Kidney capillary endothelial cell (primary cell): Measurements from ENCODE around the gene CDK11B.
"Not testable (repeated sequence)": the region's sequence is repeated elsewhere in the genome, so short reads cannot be mapped to it uniquely, and the experiment has no call there.

Experiments used
- DNase-seq: peaks from one replicate; pipeline ENCODE4 v3.0.0-alpha.2; 2018; ENCODE audit warnings: low spot score

Gene CDK11B

GRCh38 chr1:1662392-1662791 lies 3.6 kb upstream of the CDK11B start:
- not testable (repeated sequence) for DNase-seq

- not testable (repeated sequence) for DNase-seq
Measured at GRCh38 chr1:1648265-1648664, 10.5 kb downstream of the CDK11B start.

DNA sequence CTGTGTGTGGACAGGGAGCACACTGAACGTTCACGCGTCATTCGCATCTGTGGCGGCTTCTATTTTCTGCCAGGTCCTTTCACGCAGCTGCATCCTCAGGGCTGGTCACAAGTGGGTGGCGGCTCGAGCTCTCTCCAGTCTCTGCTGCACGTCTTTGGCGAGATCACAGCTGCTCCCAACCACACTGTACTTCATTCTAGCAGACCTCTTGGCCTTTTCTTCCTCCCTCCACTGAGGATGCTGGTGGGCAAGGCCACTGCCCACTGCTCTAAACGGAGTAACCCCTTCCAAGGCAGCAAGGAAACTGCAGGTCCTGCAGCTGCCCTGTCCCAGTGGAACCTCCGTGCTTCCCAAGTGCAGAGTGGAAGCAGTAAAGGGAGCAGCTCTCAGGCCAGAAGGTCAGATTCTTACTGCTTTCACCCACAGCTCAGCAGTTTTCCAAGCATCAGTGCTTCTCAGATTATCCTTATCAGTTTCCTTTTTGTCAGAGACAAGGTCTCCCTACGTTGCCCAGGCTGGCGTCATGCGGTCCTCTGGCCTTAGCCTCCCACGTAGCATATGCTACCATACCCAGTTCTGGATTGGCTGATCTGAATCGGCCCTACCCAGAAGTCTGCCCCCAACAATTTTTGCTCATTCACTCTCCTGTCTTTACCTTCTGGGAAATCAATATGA lies 11.1 kb downstream of the CDK11B start:
- not testable (repeated sequence) for DNase-seq

DNA sequence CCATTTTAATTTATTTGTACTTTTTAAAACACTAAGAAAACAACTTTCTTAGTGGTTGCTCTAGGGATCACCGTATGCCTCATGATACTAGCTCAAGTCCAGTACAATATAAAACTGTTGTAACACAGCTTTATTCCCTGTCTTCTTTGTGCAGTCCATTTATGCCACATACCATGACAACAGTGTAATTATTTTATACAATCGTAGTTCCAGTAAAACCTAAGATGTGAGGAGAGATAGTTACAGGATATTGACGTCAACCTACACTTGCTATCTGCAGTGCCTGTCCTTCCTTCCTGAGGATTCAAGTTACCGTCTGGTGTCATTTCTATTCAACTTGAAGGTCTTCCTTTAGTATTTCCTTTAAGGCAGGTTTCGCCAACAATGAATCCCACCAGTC lies 12.5 kb downstream of the CDK11B start:
- peak; percentile 52 for DNase-seq

GRCh38 chr1:1640711-1641461 lies 17.9 kb downstream of the CDK11B start:
- DNase-seq = not testable (repeated sequence)

- DNase-seq = not testable (repeated sequence)
Measured at GRCh38 chr1:1640081-1640480, 18.7 kb downstream of the CDK11B start.

GRCh38 chr1:1639368-1639767 lies 19.4 kb downstream of the CDK11B start:
- DNase-seq = not testable (repeated sequence)

DNA sequence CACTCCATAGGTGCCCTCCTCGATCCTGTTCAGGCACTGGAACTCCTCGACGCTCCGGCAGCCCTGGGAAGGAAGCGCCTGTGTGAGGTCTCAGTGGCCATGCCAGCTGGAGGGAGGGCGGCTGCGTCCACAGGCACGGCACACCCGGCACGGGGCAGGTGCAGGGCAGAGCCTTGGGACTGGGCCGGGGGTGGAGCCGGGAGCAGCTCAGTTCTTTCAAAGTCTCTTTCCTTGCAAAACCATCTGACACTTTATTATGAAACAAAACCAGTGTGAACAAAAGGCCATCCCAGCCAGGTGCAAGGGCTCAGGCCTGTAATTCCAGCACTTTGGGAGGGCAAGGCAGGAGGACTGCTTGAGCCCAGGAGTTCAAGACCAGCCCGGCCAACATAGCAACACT lies 20.3 kb downstream of the CDK11B start:
- not testable (repeated sequence) for DNase-seq

DNA sequence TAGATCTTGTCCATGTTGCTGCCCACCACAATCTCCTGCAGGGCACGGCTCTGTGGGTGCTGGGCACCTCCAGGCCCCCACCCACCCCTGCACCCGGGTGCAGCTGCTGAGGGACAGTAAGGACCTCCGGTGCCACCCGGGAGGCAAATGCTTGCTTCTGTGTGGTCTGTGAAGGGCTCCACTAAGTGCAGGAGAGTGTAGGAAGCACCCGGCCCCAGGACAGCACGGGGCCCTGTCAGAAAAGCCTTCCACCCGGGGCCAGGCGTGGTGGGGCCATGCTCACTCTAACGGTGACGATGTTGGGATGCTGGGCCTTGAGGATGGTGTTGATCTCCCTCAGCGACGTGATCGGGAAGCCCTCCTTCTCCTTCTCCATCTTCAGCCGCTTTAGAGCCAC lies 21.3 kb downstream of the CDK11B start:
- DNase-seq = not testable (repeated sequence)

GRCh38 chr1:1636621-1637478 lies 22.0 kb downstream of the CDK11B start:
- not testable (repeated sequence) for DNase-seq

DNA sequence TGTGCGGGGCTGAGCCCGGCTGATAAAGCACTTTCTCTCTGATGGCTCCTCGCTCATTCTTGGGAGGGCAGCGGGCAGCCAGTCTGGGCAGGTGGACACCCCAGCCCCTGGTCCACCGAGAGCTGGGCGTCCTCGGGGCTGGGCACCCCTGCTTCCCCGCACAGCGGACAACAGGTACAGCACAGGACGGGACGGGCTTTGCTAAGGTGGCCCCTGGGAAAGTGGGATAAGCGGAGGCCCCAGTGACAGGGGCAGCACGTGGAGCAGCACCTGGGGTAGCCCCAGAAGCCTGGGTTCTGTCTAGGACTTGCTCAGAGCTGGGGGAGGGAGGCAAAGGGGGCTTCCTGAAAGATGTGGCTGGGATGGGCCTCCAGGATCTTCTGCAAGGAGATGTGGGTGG lies 24.2 kb downstream of the CDK11B start:
- not testable (repeated sequence) for DNase-seq

GRCh38 chr1:1633409-1633808 lies 25.4 kb downstream of the CDK11B start:
- DNase-seq = not testable (repeated sequence)

- DNase-seq = no peak
Measured at GRCh38 chr1:1631782-1632420, 26.9 kb downstream of the CDK11B start, which contains the start of gene MMP23B. MMP23B (plus strand) TSS chr1:1632173; CDS start chr1:1632219, 46 bp downstream.

DNA sequence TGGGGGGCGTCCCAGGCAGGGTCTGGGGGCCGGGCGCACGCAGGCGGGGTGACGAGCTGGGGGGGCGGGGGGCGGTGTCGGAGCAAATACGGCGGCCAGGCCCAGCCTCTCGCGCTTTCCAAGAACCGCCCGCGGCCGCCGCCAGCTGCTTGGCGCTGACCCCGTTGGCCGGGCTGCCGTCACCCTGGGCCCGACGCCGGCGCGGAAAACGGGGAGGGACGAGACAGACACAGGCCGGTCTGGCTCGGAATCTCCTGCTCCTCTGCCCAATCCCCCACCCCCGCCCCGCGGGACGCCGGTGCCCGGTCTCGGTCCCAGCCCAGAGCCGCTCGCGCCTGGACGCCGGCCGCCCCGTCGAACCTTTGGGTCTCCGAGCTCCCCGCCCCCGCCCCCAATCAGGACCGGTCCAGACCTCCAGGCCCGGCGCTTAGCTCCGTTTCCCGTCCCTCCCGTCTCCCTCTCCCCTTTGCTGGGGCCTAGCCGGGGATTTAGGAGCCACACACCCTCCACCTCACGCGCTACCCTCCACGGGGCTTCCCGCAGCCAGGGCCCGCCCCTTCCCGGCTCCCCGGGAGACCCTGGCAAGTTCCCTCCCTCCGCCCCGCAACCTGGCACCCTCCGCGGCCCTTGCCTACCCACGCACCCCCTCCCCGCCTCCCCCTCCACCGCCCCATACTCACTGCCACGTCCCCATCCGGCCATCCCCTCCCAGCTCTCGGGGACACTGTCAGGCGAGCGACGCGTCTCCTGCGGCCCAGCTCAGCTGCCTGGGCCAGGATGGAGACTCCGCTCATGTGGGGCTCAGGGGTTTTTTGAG lies 27.6 kb downstream of the CDK11B start:
- DNase-seq = no peak

DNA sequence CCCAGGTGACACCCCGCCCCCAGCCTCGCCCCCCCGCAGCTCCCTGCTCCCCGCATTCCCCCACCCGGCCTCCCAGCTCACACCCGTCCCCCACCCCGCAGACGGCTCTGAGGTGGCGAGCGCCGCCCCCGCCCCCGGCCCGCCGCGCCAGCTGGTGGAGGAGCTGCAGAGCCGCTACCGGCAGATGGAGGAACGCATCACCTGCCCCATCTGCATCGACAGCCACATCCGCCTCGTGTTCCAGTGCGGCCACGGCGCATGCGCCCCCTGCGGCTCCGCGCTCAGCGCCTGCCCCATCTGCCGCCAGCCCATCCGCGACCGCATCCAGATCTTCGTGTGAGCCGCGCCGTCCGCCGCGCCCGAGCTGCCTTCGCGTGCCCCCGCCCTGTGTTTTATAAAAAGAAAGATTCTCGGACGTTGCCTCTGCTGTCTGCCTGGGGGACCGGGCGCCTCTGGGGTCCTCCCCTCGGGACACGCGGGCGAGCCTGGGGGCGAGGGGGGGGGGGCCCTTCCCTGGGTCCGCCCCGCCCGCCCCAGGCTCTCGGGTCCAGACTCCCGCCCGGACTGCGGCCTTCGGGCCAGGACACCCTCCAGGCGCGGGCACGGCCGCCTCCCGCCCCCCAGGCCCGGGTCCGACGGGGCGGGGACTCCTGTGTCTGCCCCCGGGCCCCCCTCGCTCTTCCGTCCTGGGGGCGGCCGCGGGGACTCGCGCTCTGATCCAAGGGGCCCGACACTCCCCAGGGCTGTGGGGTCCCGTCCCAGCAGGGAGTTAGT lies 28.4 kb downstream of the CDK11B start:
- peak; percentile 46 for DNase-seq

GRCh38 chr1:1629430-1630190 lies 29.2 kb downstream of the CDK11B start:
- DNase-seq = no peak

GRCh38 chr1:1628754-1629429 lies 29.9 kb downstream of the CDK11B start:
- DNase-seq = no peak

GRCh38 chr1:1627829-1628753 lies 30.7 kb downstream of the CDK11B start:
- DNase-seq = no peak
